ENCODE results near the gene LSR. TPM values are rescaled to one million over a fixed set of nuclear protein-coding genes. Genes with fewer than 3 reads are reported as not detected.

LSR gene
- total RNA-seq, 1 experiment from 2014 or later: 152 TPM

DNA sequence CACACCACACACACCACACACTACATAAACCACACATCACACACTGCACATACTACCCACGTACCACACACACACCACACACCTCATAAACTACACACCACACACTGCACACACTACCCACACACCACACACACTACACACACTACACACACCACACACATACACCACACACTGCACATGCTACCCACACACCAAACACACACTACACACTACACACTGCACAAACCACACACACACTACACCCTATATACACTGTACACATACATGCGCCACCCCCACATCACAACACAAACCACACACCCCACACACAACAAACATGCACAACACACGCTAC, 48.7 kb downstream of the LSR start:
- H3K9me3 Mint-ChIP-seq: no peaks in the 10 kb centered on the region
- H2BK20ac ChIP-seq (ENCODE audit: low read depth, low read length, poor library complexity, severe bottlenecking): no peak overlapping the region
- H3K9me3 ChIP-seq (ENCODE audit: control insufficient read depth, low read depth, low read length): no peaks in the 10 kb centered on the region
- no peak overlapping the region for H2BK12ac ChIP-seq (ENCODE audit: insufficient read length, low read depth, low read length)
- no peak overlapping the region for H4K8ac ChIP-seq (replicated peaks; ENCODE audit: insufficient read length, low read depth, low read length)
- no peak overlapping the region for H3K56ac ChIP-seq (ENCODE audit: insufficient read length, low read depth, low read length)
- WGBS (ENCODE audit: extremely low coverage, insufficient read length, low lambda C conversion rate): 100% methylated on average over 3 of the region's 3 CpGs
- no peak overlapping the region for H2BK15ac ChIP-seq (ENCODE audit: low read depth, low read length)
- H3K23ac ChIP-seq (ENCODE audit: insufficient read length, low read depth, low read length): no peak overlapping the region
- no peak overlapping the region for H2BK120ac ChIP-seq (ENCODE audit: low read depth, low read length, poor library complexity, severe bottlenecking)
- no peak overlapping the region for H3K4ac ChIP-seq (ENCODE audit: low read depth, low read length)
- no peak overlapping the region for H3K4me3 Mint-ChIP-seq
- H4K20me1 ChIP-seq (ENCODE audit: control insufficient read depth, insufficient read depth, insufficient read length): no peaks in the 10 kb centered on the region
- H3K4me2 ChIP-seq (ENCODE audit: insufficient read depth, insufficient read length, low read length): no peak overlapping the region
- peaks cover 4% of the 10 kb centered on the region for H3K27me3 Mint-ChIP-seq (ENCODE audit: low read depth)
- no peaks in the 10 kb centered on the region for H3K23me2 ChIP-seq (ENCODE audit: insufficient read length, low read depth, low read length, poor library complexity, severe bottlenecking)
- no peak overlapping the region for H4K5ac ChIP-seq (ENCODE audit: insufficient read length, low read depth, low read length)
- no peak overlapping the region for H3K14ac ChIP-seq (ENCODE audit: insufficient read depth, low read length)
- no peaks in the 10 kb centered on the region for H3K4me1 ChIP-seq (ENCODE audit: insufficient read depth, low read length)
- H3K36me3 Mint-ChIP-seq (ENCODE audit: insufficient read depth in 1 of 3, low read depth in 3 of 3): no peaks in the 10 kb centered on the region
- H4K91ac ChIP-seq (ENCODE audit: insufficient read length, low read depth, low read length): no peak overlapping the region
- no peak overlapping the region for H3K27ac ChIP-seq (ENCODE audit: insufficient read length, low read depth, low read length)
- no peak overlapping the region for H3T11ph ChIP-seq (ENCODE audit: low read length)
- H3K79me2 ChIP-seq (ENCODE audit: insufficient read depth, low read length): no peaks in the 10 kb centered on the region
- H3K27ac Mint-ChIP-seq: no peak overlapping the region
- H2AK5ac ChIP-seq (ENCODE audit: insufficient read length, low read length): no peak overlapping the region
- no peaks in the 10 kb centered on the region for H3K79me1 ChIP-seq (ENCODE audit: insufficient read depth, low read depth, low read length, poor library complexity, severe bottlenecking)
- no peak overlapping the region for H2AFZ ChIP-seq (ENCODE audit: low read length)
- no peak overlapping the region for H2BK5ac ChIP-seq (ENCODE audit: insufficient read length, low read length)
- H3K27me3 ChIP-seq (ENCODE audit: insufficient read depth, low read length): no peaks in the 10 kb centered on the region
- no peak overlapping the region for H3K9ac ChIP-seq (ENCODE audit: extremely low read depth, insufficient read length, low read length)
- peaks cover 9 to 10% of the 10 kb centered on the region in 2 experiments for H3K4me1 Mint-ChIP-seq
- no peak for DNase-seq
- H3K18ac ChIP-seq (ENCODE audit: insufficient read length, low read depth, low read length): no peak overlapping the region
- no peak for TF ChIP-seq CTCF (conservative IDR thresholded peaks at IDR 0.05)
